GM21528 (cell line): ENCODE data around the gene NMNAT1.
"Not testable (repeated sequence)": the region's sequence is repeated elsewhere in the genome, so short reads cannot be mapped to it uniquely, and the experiment has no call there.

Source experiments
- ATAC-seq: cut with Tn5 transposase; IDR thresholded peaks from one replicate; pipeline ENCODE4 v1.9.1; 2021; ENCODE audit warnings: mild to moderate bottlenecking, moderate library complexity; ENCODE audit not compliant: unreplicated experiment, low FRiP score

The NMNAT1 gene

DNA sequence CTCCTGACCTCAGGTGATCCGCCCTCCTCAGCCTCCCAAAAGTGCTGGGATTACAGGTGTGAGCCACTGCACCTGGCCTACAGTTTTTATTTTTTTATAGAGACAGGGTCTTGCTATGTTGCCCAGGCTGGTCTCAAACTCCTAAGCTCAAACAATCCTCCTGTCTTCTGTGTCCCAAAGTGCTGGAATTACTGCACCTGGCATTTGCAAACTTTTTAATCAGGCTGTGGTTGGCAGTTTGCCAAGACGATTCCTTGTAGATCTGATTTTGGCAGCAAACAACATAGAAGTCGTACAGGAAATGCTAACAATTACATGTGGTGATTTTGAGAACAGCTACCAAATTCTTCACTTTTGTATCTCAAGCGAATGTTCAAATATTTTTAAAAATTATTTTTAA, 63.9 kb downstream of the NMNAT1 start:
- no peak for ATAC-seq

DNA sequence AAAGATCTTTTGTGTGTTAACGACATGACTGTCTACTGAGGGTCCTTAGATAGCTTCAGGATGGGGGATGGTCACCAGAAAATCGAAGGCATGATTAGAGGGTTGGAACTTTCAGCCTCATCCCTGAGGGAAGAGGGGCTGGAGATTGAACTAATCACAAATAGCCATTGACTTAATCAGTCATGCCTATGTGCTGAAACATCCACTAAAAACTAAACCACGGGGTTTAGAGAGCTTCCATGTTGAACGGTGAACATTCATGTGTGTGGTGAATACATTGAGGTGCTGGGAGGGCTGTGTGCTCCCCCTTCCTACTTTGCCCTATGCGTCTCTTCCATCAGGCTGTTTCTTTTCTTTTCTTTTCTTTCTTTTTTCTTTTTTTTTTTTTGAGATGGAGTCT, 70.7 kb downstream of the NMNAT1 start:
- no peak for ATAC-seq

DNA sequence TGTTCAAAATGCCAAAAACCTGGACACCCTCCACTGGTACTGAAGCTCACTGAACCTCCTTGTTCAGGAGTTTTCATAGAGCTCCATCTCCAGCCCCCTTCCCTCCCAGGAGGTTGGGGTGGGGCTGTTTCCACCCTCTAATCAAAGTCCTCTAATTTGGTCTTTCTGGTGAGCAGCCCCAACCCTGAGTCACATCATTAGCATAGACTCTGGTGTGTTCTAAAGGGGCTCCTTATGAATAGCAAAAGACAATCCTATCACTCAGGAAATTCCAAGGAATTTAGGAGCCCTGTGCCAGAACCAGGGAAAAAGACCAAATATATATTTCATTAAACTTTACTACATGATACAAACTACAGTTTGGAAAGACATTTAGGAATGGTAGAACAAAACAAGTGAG, 76.3 kb downstream of the NMNAT1 start:
- ATAC-seq, result no peak

DNA sequence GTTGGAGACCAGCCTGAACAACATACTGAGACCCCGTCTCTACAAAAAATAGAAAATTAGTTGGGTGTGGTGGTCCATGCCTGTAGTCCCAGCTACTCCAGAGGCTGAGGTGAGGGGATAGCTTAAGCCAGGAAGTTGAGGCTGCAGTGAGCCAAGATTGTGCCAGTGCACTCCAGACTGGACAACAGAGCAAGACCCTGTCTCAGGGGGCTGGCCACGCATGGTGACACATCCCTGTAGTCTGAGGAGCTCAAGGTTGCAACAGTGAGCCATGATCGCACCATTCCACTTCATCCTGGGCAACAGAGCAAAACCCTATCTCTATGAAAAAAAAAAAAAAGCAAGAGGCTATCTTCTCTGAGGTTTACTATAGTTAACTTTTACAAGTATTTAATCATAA, 76.8 kb downstream of the NMNAT1 start:
- no peak for ATAC-seq

DNA sequence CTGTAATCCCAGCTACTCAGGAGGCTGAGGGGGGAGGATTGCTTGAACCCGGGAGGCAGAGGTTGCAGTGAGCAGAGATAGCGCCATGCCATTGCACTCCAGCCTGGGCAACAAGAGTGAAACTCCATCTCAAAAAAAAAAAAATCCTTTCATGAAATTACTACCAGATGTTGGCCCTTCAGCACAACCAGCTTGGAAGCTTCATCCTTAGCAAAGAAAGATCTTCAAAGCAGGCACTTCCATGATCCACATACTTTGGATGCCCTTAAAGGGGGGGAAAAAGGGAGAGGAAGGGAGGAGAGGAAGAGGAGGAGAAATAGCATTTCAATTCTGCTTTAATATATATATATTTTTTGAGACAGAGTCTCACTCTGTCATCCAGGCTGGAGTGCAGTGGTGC, 77.4 kb downstream of the NMNAT1 start:
- not testable (repeated sequence) for ATAC-seq

DNA sequence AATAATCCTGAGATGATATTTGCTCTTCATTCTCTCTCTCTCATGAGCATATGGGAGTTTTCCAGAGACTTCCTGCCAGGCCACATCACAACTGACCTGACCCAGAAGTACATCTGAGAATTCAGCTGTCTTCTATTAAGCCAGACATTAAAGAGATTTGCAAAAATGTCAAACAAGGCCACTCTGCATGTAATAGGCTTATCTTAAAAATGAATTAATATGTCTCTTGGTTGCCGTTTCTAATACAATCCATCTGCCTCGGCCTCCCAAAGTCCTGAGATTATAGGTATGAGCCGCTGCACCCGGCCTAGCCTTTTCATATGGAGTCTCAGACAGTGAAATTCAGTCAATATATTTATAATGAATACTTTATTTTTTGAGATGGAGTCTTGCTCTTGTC, 78.7 kb downstream of the NMNAT1 start:
- ATAC-seq, result not testable (repeated sequence)

DNA sequence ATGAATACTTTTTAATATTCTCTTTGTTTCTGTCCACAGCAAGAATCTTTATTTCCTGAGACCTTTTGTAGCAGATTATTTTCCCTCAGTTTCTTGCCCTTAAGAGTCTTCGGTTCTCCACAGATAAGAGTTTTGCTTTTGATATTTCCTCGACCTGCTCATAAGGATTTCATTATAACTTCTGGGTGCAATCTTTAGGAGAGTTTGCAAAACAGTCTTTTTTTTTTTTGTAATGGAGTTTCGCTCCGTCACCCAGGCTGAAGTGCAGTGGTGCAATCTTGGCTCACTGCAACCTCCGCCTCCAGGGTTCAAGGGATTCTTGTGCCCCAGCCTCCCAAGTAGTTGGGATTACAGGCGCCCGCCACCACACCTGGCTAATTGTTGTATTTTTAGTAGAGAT, 79.4 kb downstream of the NMNAT1 start:
- no peak for ATAC-seq

DNA sequence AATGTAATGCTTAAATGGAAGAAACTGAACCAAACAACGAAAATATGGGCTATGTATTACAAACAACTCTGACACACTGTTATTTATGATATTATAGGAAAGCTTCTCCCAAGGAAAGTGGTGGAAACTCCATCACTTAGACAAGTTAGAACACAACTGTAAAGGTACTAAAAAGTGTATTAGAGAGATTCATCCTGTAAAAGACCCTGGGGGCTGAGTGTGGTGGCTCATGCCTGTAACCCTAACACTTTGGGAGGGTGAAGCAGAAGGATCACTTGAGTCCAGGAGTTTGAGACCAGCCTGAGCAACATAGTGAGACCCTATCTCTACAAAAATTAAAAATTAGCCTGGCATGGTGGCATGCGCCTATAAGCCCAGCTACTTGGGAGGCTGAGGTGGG, 82.1 kb downstream of the NMNAT1 start:
- no peak for ATAC-seq

DNA sequence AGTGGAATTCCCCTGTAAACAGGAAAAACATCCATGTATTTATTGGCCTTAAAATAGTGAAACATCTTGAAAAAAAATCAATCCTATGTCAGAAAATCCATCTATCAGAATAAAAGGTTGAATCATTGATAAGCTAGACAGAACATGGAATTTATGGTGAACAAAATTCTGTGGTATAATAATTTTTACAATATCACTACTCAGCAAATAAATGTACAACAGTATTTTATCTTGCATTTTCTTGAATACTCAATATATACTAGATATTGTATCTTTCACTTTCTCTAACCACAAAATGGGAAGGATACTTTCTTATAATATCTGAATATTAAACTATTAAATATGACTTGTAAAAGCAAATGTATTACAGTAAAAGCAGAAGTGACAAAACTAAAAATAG, 83.8 kb downstream of the NMNAT1 start:
- no peak for ATAC-seq

DNA sequence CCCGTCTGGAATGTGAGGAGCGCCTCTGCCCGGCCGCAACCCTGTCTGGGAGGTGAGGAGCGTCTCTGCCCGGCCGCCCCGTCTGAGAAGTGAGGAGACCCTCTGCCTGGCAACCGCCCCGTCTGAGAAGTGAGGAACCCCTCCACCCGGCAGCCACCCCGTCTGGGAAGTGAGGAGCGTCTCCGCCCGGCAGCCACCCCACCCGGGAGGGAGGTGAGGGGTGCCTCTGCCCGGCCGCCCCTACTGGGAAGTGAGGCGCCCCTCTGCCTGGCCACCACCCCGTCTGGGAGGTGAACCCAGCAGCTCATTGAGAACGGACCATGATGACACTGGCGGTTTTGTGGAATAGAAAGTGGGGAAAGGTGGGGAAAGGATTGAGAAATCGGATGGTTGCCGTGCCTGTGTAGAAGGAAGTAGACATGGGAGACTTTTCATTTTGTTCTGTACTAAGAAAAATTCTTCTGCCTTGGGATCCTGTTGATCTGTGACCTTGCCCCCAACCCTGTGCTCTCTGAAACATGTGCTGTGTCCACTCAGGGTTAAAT, 85.8 kb downstream of the NMNAT1 start:
- ATAC-seq, result not testable (repeated sequence)

DNA sequence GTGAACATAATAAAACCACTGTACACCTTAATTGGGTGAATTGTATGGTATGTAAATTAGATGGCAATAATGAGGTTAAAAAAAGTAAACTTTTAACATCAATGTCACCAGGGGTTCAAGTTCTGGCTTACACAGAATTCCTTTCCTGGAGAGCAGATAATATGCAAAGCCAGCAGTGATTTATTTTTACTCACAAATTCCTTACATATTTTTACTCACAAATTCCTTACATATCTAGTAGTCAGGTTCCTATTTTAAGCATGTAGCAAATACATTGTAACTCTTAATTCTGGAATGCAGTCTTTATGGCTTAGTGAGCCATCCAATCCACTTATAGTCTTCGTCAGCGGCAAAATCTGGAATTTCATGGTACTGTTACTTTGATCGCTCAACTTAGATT, 88.2 kb downstream of the NMNAT1 start:
- no peak for ATAC-seq

DNA sequence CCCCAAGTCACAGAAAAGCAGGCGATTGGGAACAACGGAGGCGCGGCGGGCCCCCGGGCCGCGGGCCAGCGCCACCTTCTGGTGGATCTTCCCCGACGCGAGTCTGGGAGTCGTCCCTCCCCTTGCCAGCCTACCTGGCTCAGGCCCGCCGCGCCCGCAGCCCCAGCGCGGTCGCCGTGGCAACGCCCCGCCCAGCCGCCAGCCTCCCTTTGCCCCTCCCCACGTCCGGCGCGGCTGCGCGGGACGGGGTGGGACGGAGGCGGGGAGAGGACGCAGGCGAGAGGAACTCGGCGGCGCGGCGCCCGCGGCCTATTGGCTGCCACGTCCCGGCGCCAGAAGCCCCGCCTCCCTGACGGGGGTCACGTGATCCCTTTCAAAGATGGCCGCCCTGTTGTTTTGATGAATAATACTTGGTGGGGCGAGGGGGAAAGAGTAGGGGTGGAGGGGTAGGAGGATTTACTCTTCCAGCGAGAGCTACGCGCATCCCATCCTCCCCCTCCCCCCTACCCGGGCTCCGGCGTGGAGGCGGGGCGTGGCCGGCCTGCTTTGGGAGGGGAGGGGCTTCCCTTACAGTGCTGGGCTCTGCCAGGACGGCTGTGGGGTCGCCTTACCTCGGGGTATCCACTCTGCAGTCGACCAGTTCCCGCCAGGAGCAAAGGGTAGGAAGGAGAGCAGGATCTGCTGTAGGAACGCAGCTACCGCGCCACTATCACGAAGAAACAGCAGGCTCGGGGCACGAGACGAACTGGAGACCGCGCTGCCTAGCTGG, 89.5 kb downstream of the NMNAT1 start, which contains the start of gene UBE4B:
UBE4B (plus strand) TSS at position 369 of the 769 bp plus-strand sequence. CDS start 713 bp downstream, outside the sequence.
- peak; percentile 96 for ATAC-seq

DNA sequence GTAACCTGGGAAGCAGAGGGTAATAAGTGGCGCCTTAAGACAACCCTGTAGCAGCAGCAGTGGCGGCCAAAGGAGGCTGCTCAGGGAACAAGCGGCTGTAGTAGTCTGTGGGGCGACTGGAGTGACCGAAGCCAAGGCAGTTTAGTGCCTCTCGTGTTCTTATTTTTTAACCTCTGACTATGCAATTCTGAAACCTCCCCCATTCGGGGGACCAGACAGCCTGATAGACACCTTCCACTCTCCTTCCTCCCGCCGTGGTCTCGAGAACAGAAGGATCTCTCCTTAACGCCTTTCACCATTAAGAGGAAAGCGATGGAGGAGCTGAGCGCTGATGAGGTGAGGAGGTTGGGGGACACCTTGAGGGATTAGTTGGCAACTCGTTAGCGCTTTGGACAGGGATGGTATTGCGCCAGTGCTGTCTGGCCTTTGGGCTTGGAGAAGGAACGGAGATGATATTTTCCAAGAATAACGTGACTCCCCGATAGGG, 90.1 kb downstream of the NMNAT1 start:
- ATAC-seq, result peak; percentile 19
